GM13976 (cell line): ENCODE data around the gene SFR1.

ENCODE experiments used
- DNase-seq: peaks from one replicate; pipeline ENCODE4 v3.0.0; 2012; ENCODE audit warnings: low spot score
- CTCF ChIP-seq: IDR thresholded peaks from 2 replicates; pipeline ENCODE4 v1.5.1; 2012; ENCODE audit warnings: borderline replicate concordance, mild to moderate bottlenecking; ENCODE audit not compliant: insufficient read depth; ENCODE audit errors: extremely low read depth, missing control alignments, control extremely low read depth
- in situ Hi-C: fragments of 300-500 bp; cut with MboI; formaldehyde crosslinking; loops from one replicate; pipeline ENCODE4 v1.12.0; 2022; ENCODE audit warnings: low sequenced_read_pairs, mixed read lengths, inconsistent platforms; ENCODE audit not compliant: unreplicated experiment

Gene SFR1

GRCh38 chr10:104101902-104102301 lies 20.1 kb upstream of the SFR1 start:
- DNase-seq = no peak
- in situ Hi-C loops = no loop called here
- no peak for TF ChIP-seq CTCF

DNA sequence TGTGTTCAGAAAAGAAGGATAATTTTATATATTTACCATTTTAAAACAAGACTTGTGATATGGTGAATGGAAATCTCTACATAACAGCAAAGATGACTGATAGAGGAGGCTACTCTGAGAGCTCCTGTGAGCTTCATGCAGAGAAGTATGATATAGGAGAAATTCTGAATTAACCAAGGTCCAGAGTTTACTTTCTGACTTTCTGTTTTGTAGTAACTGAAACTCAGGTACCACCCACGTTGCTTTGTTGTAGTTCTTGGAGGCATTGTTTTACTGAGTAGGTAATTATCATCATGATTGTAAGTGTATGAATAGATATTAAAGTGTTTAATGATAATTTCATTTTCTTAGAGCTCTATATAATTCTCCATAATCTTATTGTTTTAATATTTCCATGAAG lies 18.0 kb upstream of the SFR1 start:
- DNase-seq = no peak
- in situ Hi-C loops = no loop called here
- no peak for TF ChIP-seq CTCF

DNA sequence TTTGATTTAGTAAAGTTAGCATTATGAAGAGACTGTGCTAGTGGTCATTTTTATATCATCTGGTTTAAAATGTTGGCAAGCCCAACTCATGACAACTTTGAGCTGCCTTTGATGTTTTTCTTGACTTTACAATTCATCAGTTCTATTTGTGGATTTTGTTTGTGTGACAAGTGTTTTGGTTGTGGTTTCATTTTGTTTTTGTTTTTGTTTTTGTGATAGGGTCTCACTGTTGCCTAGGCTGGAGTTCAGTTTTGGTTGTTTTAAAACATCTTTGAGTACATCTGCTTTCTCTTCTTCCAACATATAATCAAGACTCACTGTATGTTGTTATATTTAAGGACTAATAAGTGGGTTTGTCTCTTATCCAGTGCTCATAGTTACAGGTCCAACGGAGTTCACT lies 17.6 kb upstream of the SFR1 start:
- in situ Hi-C loops = no loop called here
- no peak for TF ChIP-seq CTCF
- no peak for DNase-seq

- in situ Hi-C loops = no loop called here
- DNase-seq = no peak
- TF ChIP-seq CTCF = no peak
Measured at GRCh38 chr10:104104926-104105325, 17.0 kb upstream of the SFR1 start.

DNA sequence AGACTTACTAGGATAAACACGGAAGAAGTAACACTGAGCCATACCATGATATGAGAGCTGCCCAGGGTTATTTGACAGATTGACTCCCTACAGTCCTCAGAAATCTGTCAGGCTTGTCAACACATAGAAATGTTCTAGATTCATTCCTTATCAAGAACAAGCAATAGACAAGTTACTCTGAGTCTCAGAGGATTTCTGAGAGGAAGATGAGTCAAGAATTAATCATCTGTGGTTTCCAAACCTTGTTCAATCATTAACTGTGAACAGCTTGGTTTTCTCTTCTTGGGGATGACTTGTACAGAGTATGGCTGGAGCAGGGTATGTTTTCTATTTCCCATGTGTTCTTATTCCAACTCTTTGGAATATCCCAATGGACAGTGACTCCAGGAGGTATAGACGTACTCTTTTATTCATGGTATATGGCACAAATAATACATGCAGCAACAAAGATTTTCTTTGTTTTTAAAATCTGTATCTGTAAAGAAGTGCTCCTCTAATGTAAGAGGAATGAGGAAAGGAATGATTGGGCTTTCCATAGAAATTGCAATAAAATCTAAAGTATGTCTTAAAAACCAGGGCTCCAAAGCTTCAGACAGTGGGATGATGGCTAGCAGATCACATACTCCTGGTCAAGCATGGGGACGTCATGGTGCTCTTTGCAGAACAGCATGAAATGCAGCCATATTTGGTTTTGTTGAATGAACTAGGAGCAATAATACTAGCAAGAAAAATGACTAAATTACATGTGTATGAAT lies 11.9 kb upstream of the SFR1 start:
- DNase-seq = no peak
- TF ChIP-seq CTCF = no peak
- in situ Hi-C loops = no loop called here

DNA sequence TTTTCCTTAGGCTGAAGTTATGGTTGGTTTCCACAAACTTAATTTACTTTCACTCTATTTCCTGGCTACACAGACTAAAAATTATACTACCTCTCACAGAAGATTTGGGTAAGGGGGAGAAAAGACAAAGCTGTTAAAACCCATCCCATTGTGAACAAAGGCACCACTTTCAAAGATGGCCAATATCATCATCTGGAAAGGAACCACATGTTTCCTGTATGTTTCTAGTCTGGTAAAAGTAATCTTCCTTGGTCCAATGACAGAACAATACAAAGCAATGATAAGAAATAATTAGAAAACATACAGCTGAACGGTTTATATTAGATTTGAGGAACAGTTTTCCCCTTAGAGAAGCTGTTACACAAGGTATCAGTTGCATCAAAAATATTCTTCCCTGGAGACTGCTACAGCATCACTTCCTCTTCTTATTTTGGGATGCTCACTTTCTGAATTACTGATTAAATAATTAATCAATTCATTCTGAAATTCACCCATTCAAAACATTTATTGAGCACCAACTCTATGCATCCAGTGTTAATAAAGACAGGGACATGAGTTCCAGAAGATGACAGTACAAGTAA lies 8.5 kb upstream of the SFR1 start:
- in situ Hi-C loops = no loop called here
- no peak for DNase-seq
- TF ChIP-seq CTCF = no peak
